ENCODE data around the gene HCN2. TPM values are rescaled to one million over a fixed set of nuclear protein-coding genes. Genes with fewer than 3 reads are reported as not detected.

Gene HCN2
- total and polyA plus RNA-seq, 2 of the 13 experiments (the other 11 are each of a cell fraction or from before 2014, with no cell fraction given), result 0.01 TPM; not detected in 1

- TF ChIP-seq ZNF878 (CRISPR knock-in tag; IDR thresholded peaks at IDR 0.05) (no peak), FOXA3 (CRISPR knock-in tag; IDR thresholded peaks at IDR 0.05) (no peak), ZNF788 (CRISPR knock-in tag; IDR thresholded peaks at IDR 0.05; ENCODE audit: borderline replicate concordance) (no peak), HOXD1 (CRISPR knock-in tag; IDR thresholded peaks at IDR 0.05) (no peak), RNF2 (conservative IDR thresholded peaks at IDR 0.05; ENCODE audit: low read depth) (no peak), IRF9 (CRISPR knock-in tag; IDR thresholded peaks at IDR 0.05; ENCODE audit: borderline replicate concordance) (no peak), RBM22 (optimal IDR thresholded peaks at IDR 0.05; ENCODE audit: low read length) (peak; percentile 67), AGO2 (optimal IDR thresholded peaks at IDR 0.05; ENCODE audit: low read depth, low read length) (peak; percentile 79), FOSL1 (CRISPR knock-in tag; IDR thresholded peaks at IDR 0.05; ENCODE audit: borderline replicate concordance) (no peak)
Measured at GRCh38 chr19:581399-582111, 8.1 kb upstream of the HCN2 start (continued).

GRCh38 chr19:582497-583197 is 7.0 kb upstream of the HCN2 start:
- intact Hi-C loops (cut with micrococcal nuclease; ENCODE audit: unreplicated experiment) (loop anchor here (10.0 kb wide), 1 partner anchor 82 kb away; the partner anchor contains the start of gene RNF126), in situ Hi-C loops (cut with HindIII; ENCODE audit: extremely low pct_ligation_motif_present, low pct_unique_long_range_greater_than_20kb) (loop anchor here (10.0 kb wide), 1 partner anchor 152 kb away; no protein-coding TSS in a partner anchor)
- Histone ChIP-seq H3K4me1 (ENCODE audit: insufficient read depth, low read length) (peaks cover 17% of the 10 kb centered on the region), H3K4me3 (replicated peaks in 1 of 3; ENCODE audit: insufficient read depth in 1 of 3, low read depth in 2 of 3, low read length in 3 of 3) (no peak overlapping the region), H3K36me3 (replicated peaks in 1 of 2; ENCODE audit: control insufficient read depth in 1 of 2, insufficient read depth in 2 of 2, low read length in 2 of 2) (peaks cover 26 to 34% of the 10 kb centered on the region in 2 experiments; a peak in 4 of 5 replicates), H3K4me2 (ENCODE audit: low read depth, low read length) (no peak overlapping the region), H3K27ac (ENCODE audit: extremely low read length, insufficient read depth, low read length) (no peak overlapping the region), H3K9me3 (ENCODE audit: low read length) (no peaks in the 10 kb centered on the region), H3K27me3 (ENCODE audit: control insufficient read depth in 1 of 2, insufficient read depth in 2 of 2, low read length in 2 of 2) (peaks cover 1 to 4% of the 10 kb centered on the region in 2 experiments; a peak in 3 of 5 replicates), H3K9ac (ENCODE audit: insufficient read depth, low read depth, low read length) (no peak overlapping the region), H4K20me1 (ENCODE audit: insufficient read depth, low read length) (peaks cover 60% of the 10 kb centered on the region), H2AFZ (ENCODE audit: low read length) (no peak overlapping the region), H3K79me2 (ENCODE audit: insufficient read depth, low read length) (peaks cover 22% of the 10 kb centered on the region)
- DNase-seq (ENCODE audit: low spot score), result no peak
- 88% methylated on average over 23 of the region's 31 CpGs for WGBS (ENCODE audit: low lambda C conversion rate)
- TSS peak; percentile 97 for BruUV-seq (replicated peaks)
- POLR2A ChIA-PET, result no interaction called here
- CTCF ChIA-PET (ENCODE audit: low intra/inter-chr PET ratio, low total read pairs), result no interaction called here
- no peak for FAIRE-seq
- ATAC-seq, result no peak
- TF ChIP-seq CREM (IDR thresholded peaks at IDR 0.05) (no peak), CREM (CRISPR knock-in tag; IDR thresholded peaks at IDR 0.05) (no peak), ZNF639 (CRISPR knock-in tag; conservative IDR thresholded peaks at IDR 0.05) (no peak), NCOA2 (CRISPR knock-in tag; IDR thresholded peaks at IDR 0.05) (no peak), PLSCR1 (CRISPR knock-in tag; IDR thresholded peaks at IDR 0.05; ENCODE audit: borderline replicate concordance) (no peak), CREBL2 (CRISPR knock-in tag; IDR thresholded peaks at IDR 0.05; ENCODE audit: borderline replicate concordance) (no peak), ZGPAT (CRISPR knock-in tag; IDR thresholded peaks at IDR 0.05) (no peak)

All from HepG2 (cell line).